ENCODE results near the gene PNLIPRP2. TPM values are rescaled to one million over a fixed set of nuclear protein-coding genes. Genes with fewer than 3 reads are reported as not detected.

Gene PNLIPRP2
- total and polyA plus RNA-seq, 2 of the 4 experiments (the other 2 are of a cell fraction), result not detected

DNA sequence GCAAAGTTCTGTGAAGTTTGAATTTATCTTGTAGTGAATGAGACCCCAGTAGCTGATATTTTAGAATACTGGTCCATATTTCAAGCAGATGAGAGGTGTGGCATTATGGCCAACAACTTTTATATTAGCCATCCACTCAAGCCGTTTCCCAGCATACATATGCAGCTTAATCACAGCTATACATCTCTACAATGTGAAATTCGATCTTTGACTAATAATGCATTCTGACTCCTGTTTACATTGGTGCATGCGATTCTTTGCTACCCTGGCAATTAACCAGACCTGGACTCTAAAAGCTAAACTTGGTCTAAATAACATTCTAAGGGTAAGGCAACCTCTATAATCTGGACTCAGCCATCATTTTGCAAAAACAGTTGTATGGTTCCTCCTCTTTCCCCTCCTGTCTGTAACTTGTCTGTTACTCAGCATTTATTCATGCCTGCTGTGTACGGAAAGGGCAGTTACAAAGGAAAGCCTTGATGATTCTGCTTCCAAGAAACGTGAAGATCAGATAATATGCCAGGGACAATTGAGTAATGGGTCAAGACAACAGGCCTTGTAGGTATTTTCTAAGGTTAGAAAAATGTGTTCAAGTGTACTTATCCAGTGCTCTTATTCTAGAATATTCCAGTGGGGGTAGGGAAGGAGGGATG, 50.6 kb downstream of the PNLIPRP2 start:
- DNase-seq (peak; percentile 68), ATAC-seq (ENCODE audit: low read depth) (peak; percentile 81)
- no peak overlapping the region for H3K18ac ChIP-seq (ENCODE audit: low read depth, low read length)
- H2BK20ac ChIP-seq (ENCODE audit: low read depth, low read length), result no peak overlapping the region
- peaks cover 6% of the 10 kb centered on the region for H3K4me1 ChIP-seq (ENCODE audit: control insufficient read depth, insufficient read depth, low read length)
- H4K20me1 ChIP-seq (ENCODE audit: insufficient read depth, low read length), result no peaks in the 10 kb centered on the region
- H3K79me1 ChIP-seq (ENCODE audit: low read depth in 1 of 2, low read length in 2 of 2), result no peaks in the 10 kb centered on the region
- ChIA-PET CTCF (no interaction called here), POLR2A (ENCODE audit: unreplicated experiment) (no interaction called here)
- H2AK9ac ChIP-seq (replicated peaks; ENCODE audit: low read depth, low read length, poor library complexity), result no peak overlapping the region
- no peak overlapping the region for H3K4ac ChIP-seq (ENCODE audit: low read depth, low read length)
- H3K9ac ChIP-seq (ENCODE audit: low read depth, low read length), result no peak overlapping the region
- no peak overlapping the region for H3K23ac ChIP-seq (ENCODE audit: low read depth, low read length)
- dilution Hi-C loops (cut with HindIII; ENCODE audit: low sequenced_read_pairs, unreplicated experiment) (no loop called here), in situ Hi-C loops (cut with MboI; ENCODE audit: low sequenced_read_pairs) (loop anchor here (5.0 kb wide), 1 partner anchor 506 kb away; no protein-coding TSS in a partner anchor), intact Hi-C loops (cut with micrococcal nuclease) (no loop called here)
- H2BK120ac ChIP-seq (ENCODE audit: low read depth, low read length), result no peak overlapping the region
- H3K9me3 ChIP-seq (ENCODE audit: control insufficient read depth, insufficient read depth, low read length), result peaks cover 2% of the 10 kb centered on the region; the same call in 1 of the 2 replicates
- H3K36me3 ChIP-seq (ENCODE audit: control insufficient read depth, insufficient read depth, low read length), result peaks cover 7% of the 10 kb centered on the region
- H3K9me1 ChIP-seq (ENCODE audit: insufficient read depth, low read length), result peaks cover 7% of the 10 kb centered on the region
- no peak overlapping the region for H2AK5ac ChIP-seq (ENCODE audit: low read depth, low read length)
- BruUV-seq (replicated peaks), result no TSS peak
- H4K8ac ChIP-seq (ENCODE audit: low read depth in 2 of 2, low read length in 2 of 2), result no peak overlapping the region
- no CpG with 5 or more reads among the region's 5 CpGs for WGBS, 2 experiments (ENCODE audit: extremely low coverage in 2 of 2, insufficient read length in 1 of 2)
- H4K91ac ChIP-seq (ENCODE audit: insufficient read depth, low read depth, low read length), result no peak overlapping the region
- no peaks in the 10 kb centered on the region for H3K27me3 ChIP-seq (ENCODE audit: control insufficient read depth, insufficient read depth, low read length)
- no peak overlapping the region for H2BK15ac ChIP-seq (ENCODE audit: low read depth, low read length)
- TF ChIP-seq MXI1 (IDR thresholded peaks at IDR 0.05; ENCODE audit: borderline replicate concordance, low read depth, low read length) (no peak), BHLHE40 (IDR thresholded peaks at IDR 0.05; ENCODE audit: low read depth, low read length) (peak; percentile 66; the same call in 1 of the 2 replicates)
- H2BK5ac ChIP-seq (ENCODE audit: low read depth, low read length, poor library complexity, severe bottlenecking), result no peak overlapping the region
- H3K56ac ChIP-seq (ENCODE audit: extremely low read depth, insufficient read depth, low read length), result no peak overlapping the region
- no peak overlapping the region for H4K5ac ChIP-seq (ENCODE audit: low read depth, low read length)
- H3K4me2 ChIP-seq (ENCODE audit: low read depth, low read length), result 0 out of 2 replicates have a peak overlapping the region, but pooled peaks have one; percentile 16
- H2AFZ ChIP-seq (replicated peaks; ENCODE audit: low read length, poor library complexity), result no peak overlapping the region
- H3K4me3 ChIP-seq (ENCODE audit: insufficient read depth, low read depth, low read length), result no peak overlapping the region
- no peak overlapping the region for H3K27ac ChIP-seq (ENCODE audit: insufficient read depth, low read length)
- no peak overlapping the region for H3K14ac ChIP-seq (replicated peaks; ENCODE audit: low read depth, low read length)

Measured in IMR-90 (cell line).